Lower leg skin (tissue), 4 donors: ENCODE results near the gene MORC4. TPM values are rescaled to one million over a fixed set of nuclear protein-coding genes. Genes with fewer than 3 reads are reported as not detected.
A peak's percentile ranks its signal among the peaks of the same experiment; 100 is the strongest.

Experiments used
- DNase-seq, 2 donors: peaks; one replicate each; pipeline ENCODE4 v3.0.0-alpha.2; 2019; ENCODE audit warnings: low spot score in 2 of 2
- H3K4me3 ChIP-seq: fragments of 200-600 bp; sonication (generic); 2 replicates; pipeline ENCODE4 v1.5.1; 2017; ENCODE audit warnings: mild to moderate bottlenecking, low read depth; ENCODE audit not compliant: poor library complexity, severe bottlenecking
- CTCF ChIP-seq, 3 donors: fragments of 450-650 bp; IDR thresholded peaks; one replicate each; pipeline ENCODE4 v1.5.1; 2016; ENCODE audit warnings: antibody characterized with exemption in 3 of 3, mild to moderate bottlenecking in 3 of 3, moderate library complexity in 2 of 3
- POLR2A ChIP-seq, 2 donors: fragments of 450-650 bp; IDR thresholded peaks; one replicate each; pipeline ENCODE4 v1.6.1; 2016 to 2017; ENCODE audit warnings: antibody characterized with exemption in 2 of 2, mild to moderate bottlenecking in 1 of 2, moderate library complexity in 1 of 2
- WGBS, 2 donors: methylation state at CpG; one replicate each; pipeline ENCODE4 v1.1.5; 2018; 5-methylcytosine and 5-hydroxymethylcytosine counted together
- intact Hi-C: fragments of 100-400 bp; cut with DNase I; formaldehyde crosslinking; loops from one replicate; pipeline ENCODE4 v1.15.0; 2023; ENCODE audit warnings: low total_unique reads
- total RNA-seq, 4 donors: library from RNA; depleted of rRNA; stranded (reverse); fragments of >200 nt; gene quantifications; one replicate each; pipeline ENCODE4 v1.1.0, GENCODE V29; 2016

The MORC4 gene
- 10 to 100 TPM; 19.9 to 27.3 (median 23.7) TPM for total RNA-seq

GRCh38 chrX:107000013-107000515 is at the start of gene MORC4:
MORC4 (minus strand) TSS chrX:107000212; CDS start chrX:106999969, 243 bp downstream.
- intact Hi-C loops: no loop called here
- TF ChIP-seq POLR2A (IDR thresholded peaks at IDR 0.05) (no peak), CTCF (IDR thresholded peaks at IDR 0.05) (no peak)
- DNase-seq: peak; percentile 76 to 94
- peak within 1 kb of the TSS; percentile 32 for H3K4me3 ChIP-seq
- WGBS, 2 donors: 2 to 32% methylated on average over 4 to 37 of the region's 42 CpGs

- 65 to 71% methylated on average over 1 of the region's 1 CpG for WGBS, 2 donors
- intact Hi-C loops: no loop called here
- TF ChIP-seq POLR2A (IDR thresholded peaks at IDR 0.05) (no peak), CTCF (IDR thresholded peaks at IDR 0.05) (no peak)
- H3K4me3 ChIP-seq: no peak overlapping the region
- DNase-seq: no peak
Observed at GRCh38 chrX:107047622-107048021, 47.6 kb upstream of the MORC4 start.

GRCh38 chrX:107029752-107030151 is 29.7 kb upstream of the MORC4 start:
- no peak for DNase-seq
- no peak overlapping the region for H3K4me3 ChIP-seq
- 40 to 64% methylated on average over 1 of the region's 1 CpG for WGBS, 2 donors
- intact Hi-C loops: no loop called here
- TF ChIP-seq CTCF (IDR thresholded peaks at IDR 0.05) (no peak), POLR2A (IDR thresholded peaks at IDR 0.05) (no peak)

- DNase-seq: no peak
- intact Hi-C loops: no loop called here
- TF ChIP-seq POLR2A (IDR thresholded peaks at IDR 0.05) (no peak), CTCF (IDR thresholded peaks at IDR 0.05) (no peak)
- no peak overlapping the region for H3K4me3 ChIP-seq
- WGBS, 2 donors: 20 to 45% methylated on average over 2 of the region's 2 CpGs
Observed at GRCh38 chrX:107025545-107025944, 25.5 kb upstream of the MORC4 start.

GRCh38 chrX:107014936-107015335 is 14.9 kb upstream of the MORC4 start:
- no peak overlapping the region for H3K4me3 ChIP-seq
- DNase-seq: no peak
- WGBS, 2 donors: 7 to 28% methylated on average over 1 of the region's 1 CpG
- TF ChIP-seq CTCF (IDR thresholded peaks at IDR 0.05): no peak
- TF ChIP-seq POLR2A (IDR thresholded peaks at IDR 0.05): no peak
- intact Hi-C loops: no loop called here

- DNase-seq: no peak
- 70% methylated on average over 4 of the region's 4 CpGs; no CpG with 5 or more reads in 1 of the 2 donors for WGBS, 2 donors
- H3K4me3 ChIP-seq: no peak overlapping the region
- intact Hi-C loops: no loop called here
- no peak for TF ChIP-seq POLR2A (IDR thresholded peaks at IDR 0.05)
- no peak for TF ChIP-seq CTCF (IDR thresholded peaks at IDR 0.05)
Observed at GRCh38 chrX:107008034-107008433, 8.0 kb upstream of the MORC4 start.
